Loucy (cell line): Measurements from ENCODE around the gene MT1E.
"Not testable (repeated sequence)": the region's sequence is repeated elsewhere in the genome, so short reads cannot be mapped to it uniquely, and the experiment has no call there.

Experiments
- CTCF ChIP-seq: fragments of 200-600 bp; sonication (generic); conservative IDR thresholded peaks from 2 replicates; pipeline ENCODE4 v1.5.1; 2014; ENCODE audit warnings: mild to moderate bottlenecking, antibody characterized with exemption, low read length
- EZH2phosphoT487 ChIP-seq: fragments of 200-600 bp; IDR thresholded peaks from 2 replicates; pipeline ENCODE4 v1.6.1; 2018; ENCODE audit warnings: antibody characterized with exemption, mild to moderate bottlenecking, moderate library complexity, borderline replicate concordance

DNA sequence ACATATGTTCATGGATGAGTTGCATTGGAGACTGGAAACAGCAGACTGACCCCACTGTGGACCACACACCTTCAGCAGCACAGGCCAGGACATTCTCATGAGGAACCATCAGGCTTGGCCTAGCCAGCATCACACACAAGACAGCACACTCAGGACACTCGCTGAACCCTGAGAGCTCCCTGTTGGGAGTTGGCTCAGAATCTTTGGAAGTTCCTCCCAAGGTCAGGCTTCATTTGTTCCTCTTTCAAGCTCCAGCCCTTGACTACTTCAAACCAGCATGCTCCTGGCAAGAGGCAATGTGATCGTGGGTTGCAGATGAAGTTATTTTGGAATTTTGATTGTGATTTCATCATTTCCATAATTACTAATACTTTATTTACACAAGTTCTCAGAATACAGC is 46.1 kb downstream of the MT1E start:
- TF ChIP-seq CTCF, EZH2phosphoT487: not testable (repeated sequence)
